Activated CD8-positive, alpha-beta T cell treated with anti-CD3 and anti-CD28 coated beads for 36 hours (primary cell): Measurements from ENCODE around the gene MAGEA8. TPM values are rescaled to one million over a fixed set of nuclear protein-coding genes. Genes with fewer than 3 reads are reported as not detected.
"Not testable (repeated sequence)": the region's sequence is repeated elsewhere in the genome, so short reads cannot be mapped to it uniquely, and the experiment has no call there.

Source experiments
- ATAC-seq: fragments of 200-7000 bp; cut with Tn5 transposase; one replicate; pipeline ENCODE4 v1.10.0; 2021; ENCODE audit warnings: mild to moderate bottlenecking, moderate library complexity
- CTCF ChIA-PET: fragments of 350-600 bp; sonication (Branson Sonifier 250); formaldehyde crosslinking; loops from one replicate; lab custom pipeline; 2021; ENCODE audit warnings: antibody characterized with exemption; lab: Charles Lee
- POLR2A ChIA-PET: fragments of 350-600 bp; sonication (Branson Sonifier 250); formaldehyde crosslinking; loops from one replicate; lab custom pipeline; 2021; ENCODE audit warnings: antibody characterized with exemption; lab: Charles Lee
- DNase-seq: peaks from one replicate; pipeline ENCODE4 v3.0.0-alpha.2; 2020
- H3K27ac Mint-ChIP-seq: one replicate; pipeline ENCODE4 v1.8.0; 2021; ENCODE audit warnings: mild to moderate bottlenecking, mixed read lengths
- H3K27me3 Mint-ChIP-seq: one replicate; pipeline ENCODE4 v1.8.0; 2021; ENCODE audit warnings: mixed read lengths
- H3K36me3 Mint-ChIP-seq: one replicate; pipeline ENCODE4 v1.8.0; 2021; ENCODE audit warnings: low read depth, mixed read lengths
- H3K4me1 Mint-ChIP-seq: one replicate; pipeline ENCODE4 v1.8.0; 2021; ENCODE audit warnings: low read depth, mixed read lengths
- H3K4me3 Mint-ChIP-seq: one replicate; pipeline ENCODE4 v1.8.0; 2021; ENCODE audit warnings: mild to moderate bottlenecking, moderate library complexity, mixed read lengths
- H3K9me3 Mint-ChIP-seq: one replicate; pipeline ENCODE4 v1.8.0; 2021; ENCODE audit warnings: mixed read lengths
- CTCF ChIP-seq: fragments of 200-600 bp; IDR thresholded peaks from one replicate; pipeline ENCODE4 v1.8.0; 2022; ENCODE audit warnings: antibody characterized with exemption, mild to moderate bottlenecking
- intact Hi-C: fragments of 100-400 bp; cut with micrococcal nuclease; formaldehyde crosslinking; loops from one replicate; pipeline ENCODE4 v1.10.0; 2022
- total RNA-seq, 2 experiments: library from RNA; stranded (reverse); gene quantifications; one replicate each; pipeline ENCODE4 v1.2.3, GENCODE V29; 2021

Gene MAGEA8
- not detected for total RNA-seq

- ATAC-seq (peak; percentile 39), DNase-seq (peak; percentile 7)
- ChIA-PET POLR2A (no interaction called here), CTCF (no interaction called here)
- peaks cover 4% of the 10 kb centered on the region for H3K27me3 Mint-ChIP-seq
- H3K9me3 Mint-ChIP-seq: no peaks in the 10 kb centered on the region
- no peak within 1 kb of the TSS for H3K27ac Mint-ChIP-seq
- H3K4me1 Mint-ChIP-seq: no peaks in the 10 kb centered on the region
- peak; percentile 18 for TF ChIP-seq CTCF
- H3K36me3 Mint-ChIP-seq: no peaks in the 10 kb centered on the region
- no peak within 1 kb of the TSS for H3K4me3 Mint-ChIP-seq
- intact Hi-C loops: no loop called here
These were observed at the start of gene MAGEA8 for GRCh38 chrX:149881081-149881711. Gene MAGEA8, plus strand, starts transcription at chrX:149881183. Its CDS starts 3,090 bp downstream, at chrX:149884273.

- ATAC-seq: no peak
- CTCF ChIA-PET: no interaction called here
- DNase-seq: no peak
- Mint-ChIP-seq H3K27ac (no peak overlapping the region), H3K4me1 (peaks cover 27% of the 10 kb centered on the region), H3K9me3 (no peaks in the 10 kb centered on the region), H3K36me3 (no peaks in the 10 kb centered on the region), H3K4me3 (no peak overlapping the region), H3K27me3 (no peaks in the 10 kb centered on the region)
- no peak for TF ChIP-seq CTCF
- POLR2A ChIA-PET: no interaction called here
- intact Hi-C loops: loop anchor here (10.0 kb wide), 1 partner anchor 73 kb away; no protein-coding TSS in a partner anchor
These were observed 49.5 kb upstream of the MAGEA8 start for GRCh38 chrX:149831473-149831872.

- H3K9me3 Mint-ChIP-seq, CTCF ChIA-PET: not testable (repeated sequence)
These were observed 44.3 kb upstream of the MAGEA8 start for GRCh38 chrX:149836728-149837127.

GRCh38 chrX:149837167-149837566 is 43.8 kb upstream of the MAGEA8 start:
- Mint-ChIP-seq H3K4me1 (peaks cover 14% of the 10 kb centered on the region), H3K9me3 (no peaks in the 10 kb centered on the region), H3K27ac (no peak overlapping the region), H3K27me3 (no peaks in the 10 kb centered on the region), H3K36me3 (no peaks in the 10 kb centered on the region), H3K4me3 (no peak overlapping the region)
- intact Hi-C loops: loop anchor here (10.0 kb wide), 1 partner anchor 68 kb away; no protein-coding TSS in a partner anchor
- TF ChIP-seq CTCF: no peak
- CTCF ChIA-PET: no interaction called here
- DNase-seq: no peak
- ATAC-seq: no peak
- POLR2A ChIA-PET: no interaction called here

More at GRCh38 chrX:149836728-149837127, 44.3 kb upstream of the MAGEA8 start:
- intact Hi-C loops: loop anchor here (10.0 kb wide), 1 partner anchor 68 kb away; no protein-coding TSS in a partner anchor
- ATAC-seq, H3K4me3 Mint-ChIP-seq, H3K36me3 Mint-ChIP-seq, H3K27me3 Mint-ChIP-seq, H3K27ac Mint-ChIP-seq, DNase-seq, POLR2A ChIA-PET: not testable (repeated sequence)
- H3K4me1 Mint-ChIP-seq: peaks cover 14% of the 10 kb centered on the region

- H3K4me1 Mint-ChIP-seq: peaks cover 14% of the 10 kb centered on the region
- H3K4me3 Mint-ChIP-seq: no peak overlapping the region
- ATAC-seq (peak; percentile 83), DNase-seq (peak; percentile 20)
- peak overlapping the region; percentile 10 for H3K27ac Mint-ChIP-seq
- ChIA-PET CTCF (no interaction called here), POLR2A (no interaction called here)
- H3K36me3 Mint-ChIP-seq: no peaks in the 10 kb centered on the region
- H3K27me3 Mint-ChIP-seq: peaks cover under 1% of the 10 kb centered on the region
- intact Hi-C loops: loop anchor here (10.0 kb wide), 1 partner anchor 67 kb away; no protein-coding TSS in a partner anchor
- H3K9me3 Mint-ChIP-seq: no peaks in the 10 kb centered on the region
- TF ChIP-seq CTCF: no peak
These were observed 43.3 kb upstream of the MAGEA8 start for GRCh38 chrX:149837639-149838038.
